Measurements from ENCODE around the gene IER5L. TPM values are rescaled to one million over a fixed set of nuclear protein-coding genes. Genes with fewer than 3 reads are reported as not detected.

IER5L gene
- total and polyA plus RNA-seq, 7 donors = 2.3 to 17.4 (median 6.7) TPM

- DNase-seq = no peak
- intact Hi-C loops (cut with DNase I) = no loop called here
- Histone ChIP-seq H3K36me3 (no peaks in the 10 kb centered on the region), H3K27me3 (no peaks in the 10 kb centered on the region), H3K27ac (no peak overlapping the region), H3K4me1 (no peaks in the 10 kb centered on the region), H3K9me3 (no peaks in the 10 kb centered on the region), H3K4me3 (no peak overlapping the region)
- WGBS, 2 donors = 76 to 83% methylated on average over 9 of the region's 9 CpGs
- TF ChIP-seq CTCF (IDR thresholded peaks at IDR 0.05) (no peak), POLR2AphosphoS5 (IDR thresholded peaks at IDR 0.05) (no peak), POLR2A (IDR thresholded peaks at IDR 0.05) (no peak), EP300 (IDR thresholded peaks at IDR 0.05) (no peak)
Observed at GRCh38 chr9:129218918-129219317, 40.9 kb upstream of the IER5L start.

GRCh38 chr9:129218272-129218625 lies 40.2 kb upstream of the IER5L start:
- Histone ChIP-seq H3K36me3 (no peaks in the 10 kb centered on the region), H3K4me3 (no peak overlapping the region), H3K27me3 (no peaks in the 10 kb centered on the region), H3K27ac (no peak overlapping the region), H3K4me1 (no peaks in the 10 kb centered on the region), H3K9me3 (no peaks in the 10 kb centered on the region)
- no peak for DNase-seq
- intact Hi-C loops (cut with DNase I) = no loop called here
- WGBS, 2 donors = 76 to 80% methylated on average over 6 of the region's 6 CpGs
- TF ChIP-seq POLR2A (IDR thresholded peaks at IDR 0.05) (no peak), CTCF (IDR thresholded peaks at IDR 0.05) (no peak), EP300 (IDR thresholded peaks at IDR 0.05) (no peak), POLR2AphosphoS5 (IDR thresholded peaks at IDR 0.05) (no peak)

DNA sequence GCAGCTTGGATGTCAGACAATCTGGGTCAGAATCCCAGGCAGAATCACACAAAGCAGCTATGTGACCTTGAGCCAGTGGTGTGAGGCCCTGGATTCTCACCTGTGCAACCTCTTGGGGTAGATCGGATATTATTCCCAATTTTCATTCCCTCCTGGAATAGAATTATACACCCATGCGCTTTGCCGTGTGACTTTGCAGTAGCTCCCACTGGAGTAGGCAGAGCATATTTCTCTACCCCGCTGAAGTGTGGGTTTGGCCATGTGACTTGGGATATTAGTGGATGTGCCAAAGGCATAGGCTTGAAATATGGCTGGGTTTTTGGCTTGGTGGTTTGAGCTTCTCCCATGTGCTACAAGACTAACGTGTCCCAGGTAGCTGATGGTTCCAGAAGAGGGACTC lies 35.5 kb upstream of the IER5L start:
- WGBS, 2 donors = 94 to 96% methylated on average over 5 of the region's 5 CpGs
- no peak overlapping the region for H3K4me3 ChIP-seq
- H3K9me3 ChIP-seq = no peaks in the 10 kb centered on the region
- intact Hi-C loops (cut with DNase I) = no loop called here
- H3K27me3 ChIP-seq = no peaks in the 10 kb centered on the region
- no peaks in the 10 kb centered on the region for H3K4me1 ChIP-seq
- TF ChIP-seq POLR2A (IDR thresholded peaks at IDR 0.05) = no peak
- no peak for TF ChIP-seq CTCF (IDR thresholded peaks at IDR 0.05)
- no peak for TF ChIP-seq POLR2AphosphoS5 (IDR thresholded peaks at IDR 0.05)
- TF ChIP-seq EP300 (IDR thresholded peaks at IDR 0.05) = no peak
- H3K27ac ChIP-seq = no peak overlapping the region
- no peaks in the 10 kb centered on the region for H3K36me3 ChIP-seq
- DNase-seq = no peak

DNA sequence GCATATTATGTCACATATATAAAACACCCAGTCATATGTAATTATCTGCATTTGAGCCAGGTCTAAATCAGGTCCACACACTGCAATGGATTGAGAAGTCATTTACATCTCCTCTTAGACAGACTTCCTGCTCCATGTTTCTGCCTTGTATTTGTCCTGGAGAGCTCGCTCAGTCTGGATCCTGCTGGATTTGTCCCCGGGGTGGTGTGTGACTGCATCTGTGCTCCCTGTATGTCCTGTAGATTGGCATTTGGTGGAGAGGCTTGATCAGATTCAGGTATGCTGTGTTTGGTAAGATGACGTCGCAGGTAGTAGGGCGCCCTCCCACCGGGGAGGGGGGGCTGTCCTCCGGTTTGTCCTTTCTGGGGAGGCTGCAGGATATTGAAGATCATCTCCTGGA lies 33.6 kb upstream of the IER5L start:
- TF ChIP-seq POLR2A (IDR thresholded peaks at IDR 0.05) (no peak), CTCF (IDR thresholded peaks at IDR 0.05) (no peak), POLR2AphosphoS5 (IDR thresholded peaks at IDR 0.05) (no peak), EP300 (IDR thresholded peaks at IDR 0.05) (no peak)
- no peaks in the 10 kb centered on the region for H3K27me3 ChIP-seq
- no peaks in the 10 kb centered on the region for H3K4me1 ChIP-seq
- H3K36me3 ChIP-seq = no peaks in the 10 kb centered on the region
- DNase-seq = no peak
- no peak overlapping the region for H3K27ac ChIP-seq
- WGBS, 2 donors = 62 to 84% methylated on average over 7 of the region's 7 CpGs
- no peaks in the 10 kb centered on the region for H3K9me3 ChIP-seq
- H3K4me3 ChIP-seq = no peak overlapping the region
- intact Hi-C loops (cut with DNase I) = no loop called here

DNA sequence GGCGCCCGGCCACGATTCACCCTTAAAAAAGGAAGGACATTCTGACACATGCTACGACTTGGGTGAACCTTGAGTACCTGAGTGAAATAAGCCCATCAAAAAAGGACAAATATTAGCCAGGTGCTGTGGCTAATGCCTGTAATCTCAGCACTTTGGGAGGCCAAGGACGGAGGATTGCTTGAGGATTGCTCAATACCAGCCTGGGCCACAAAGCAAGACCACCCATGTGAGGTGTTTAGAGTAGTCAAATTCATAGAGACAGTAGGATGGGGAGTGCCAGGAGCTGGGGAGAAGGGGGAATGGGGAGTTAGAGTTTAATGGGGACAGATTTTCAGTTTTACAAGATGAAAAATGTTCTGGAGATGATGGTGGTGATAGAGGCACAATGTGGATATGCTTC lies 32.1 kb upstream of the IER5L start:
- WGBS, 2 donors = 74 to 77% methylated on average over 5 of the region's 5 CpGs
- no peaks in the 10 kb centered on the region for H3K36me3 ChIP-seq
- no peak overlapping the region for H3K4me3 ChIP-seq
- H3K9me3 ChIP-seq = no peaks in the 10 kb centered on the region
- no peak overlapping the region for H3K27ac ChIP-seq
- intact Hi-C loops (cut with DNase I) = no loop called here
- no peaks in the 10 kb centered on the region for H3K27me3 ChIP-seq
- DNase-seq = no peak
- TF ChIP-seq POLR2A (IDR thresholded peaks at IDR 0.05) (no peak), CTCF (IDR thresholded peaks at IDR 0.05) (no peak), EP300 (IDR thresholded peaks at IDR 0.05) (no peak), POLR2AphosphoS5 (IDR thresholded peaks at IDR 0.05) (no peak)
- no peaks in the 10 kb centered on the region for H3K4me1 ChIP-seq

All from sigmoid colon (tissue), 7 donors.